Panc1 (cell line): ENCODE data around the gene KCNJ12. TPM values are rescaled to one million over a fixed set of nuclear protein-coding genes. Genes with fewer than 3 reads are reported as not detected.

Experiments used
- ATAC-seq: fragments of 200-7000 bp; cut with Tn5 transposase; 2 replicates; pipeline ENCODE4 v1.9.1; 2020; ENCODE audit warnings: mild to moderate bottlenecking, moderate library complexity
- BruUV-seq: library from RNA; stranded (reverse); fragments of 400-500 nt; replicated peaks from 2 replicates; lab custom pipeline; 2021; lab: Mats Ljungman, UMichigan
- CTCF ChIA-PET: fragments of 300-600 bp; sonication (Branson Sonifier 250); formaldehyde crosslinking; loops from one replicate; lab custom pipeline; 2022; ENCODE audit warnings: antibody characterized with exemption; lab: Charles Lee
- POLR2A ChIA-PET: fragments of 300-600 bp; sonication (Branson Sonifier 250); formaldehyde crosslinking; loops from one replicate; lab custom pipeline; 2022; ENCODE audit warnings: antibody characterized with exemption; lab: Charles Lee
- DNase-seq: peaks from one replicate; pipeline ENCODE4 v3.0.0-alpha.2; 2010; ENCODE audit warnings: low read depth, low spot score
- H3K27ac ChIP-seq: 2 replicates; pipeline ENCODE4 v1.5.1; 2011; ENCODE audit warnings: mild to moderate bottlenecking, low read length, inconsistent platforms
- H3K27me3 ChIP-seq: fragments of 200-500 bp; sonication (Bioruptor generic); 2 replicates; pipeline ENCODE4 v1.6.0; 2014; ENCODE audit warnings: low read length, inconsistent platforms; ENCODE audit not compliant: control insufficient read depth, insufficient read depth
- H3K36me3 ChIP-seq: fragments of 200-500 bp; sonication (Bioruptor generic); 2 replicates; pipeline ENCODE4 v1.5.1; 2014; ENCODE audit warnings: inconsistent platforms, mild to moderate bottlenecking, low read length, moderate library complexity; ENCODE audit not compliant: control insufficient read depth, insufficient read depth
- H3K4me1 ChIP-seq: 2 replicates; pipeline ENCODE4 v1.5.1; 2011; ENCODE audit warnings: inconsistent platforms, mild to moderate bottlenecking, low read length, moderate library complexity; ENCODE audit not compliant: control insufficient read depth, insufficient read depth
- H3K4me3 ChIP-seq, 2 experiments: 2 replicates each; pipeline ENCODE4 v1.5.1; 2011 to 2012; ENCODE audit warnings: low read depth in 2 of 2, low read length in 2 of 2, mild to moderate bottlenecking in 2 of 2, inconsistent platforms in 1 of 2, moderate library complexity in 1 of 2
- H3K9me3 ChIP-seq: fragments of 200-500 bp; sonication (Bioruptor generic); 2 replicates; pipeline ENCODE4 v1.5.1; 2014; ENCODE audit warnings: low read depth, mild to moderate bottlenecking, inconsistent platforms, low read length, moderate library complexity; ENCODE audit not compliant: control insufficient read depth, insufficient read depth
- POLR2AphosphoS5 ChIP-seq: IDR thresholded peaks from 2 replicates; pipeline ENCODE4 v1.6.1; 2012; ENCODE audit warnings: mild to moderate bottlenecking, low read depth, low read length, moderate library complexity
- SIN3A ChIP-seq: IDR thresholded peaks from 2 replicates; pipeline ENCODE4 v1.6.1; 2012; ENCODE audit warnings: low read depth, mild to moderate bottlenecking, low read length, moderate library complexity, borderline replicate concordance; ENCODE audit not compliant: insufficient read depth
- TCF7L2 ChIP-seq: IDR thresholded peaks from 2 replicates; pipeline ENCODE4 v1.6.1; 2011; ENCODE audit warnings: mild to moderate bottlenecking, low read depth, low read length, inconsistent platforms
- in situ Hi-C: cut with HindIII; loops from 2 replicates; pipeline ENCODE4 v1.10.0; 2016; ENCODE audit warnings: low sequenced_read_pairs, low pct_unique_long_range_greater_than_20kb
- intact Hi-C: fragments of 100-400 bp; cut with micrococcal nuclease; formaldehyde crosslinking; loops from one replicate; pipeline ENCODE4 v1.10.0; 2022; ENCODE audit not compliant: unreplicated experiment
- total RNA-seq: library from RNA; stranded (reverse); gene quantifications from one replicate; pipeline ENCODE4 v1.2.1, GENCODE V29; 2021; ENCODE audit not compliant: unreplicated experiment
- TF ChIP-seq, protein P1 (sequence below), 2 experiments: IDR thresholded peaks; 2 replicates each; pipeline ENCODE4 v1.6.1; 2011 to 2012; ENCODE audit warnings: low read depth in 2 of 2, control low read depth in 1 of 2, low read length in 1 of 2, mild to moderate bottlenecking in 1 of 2, moderate library complexity in 1 of 2; ENCODE audit not compliant: insufficient read depth in 1 of 2
- TF ChIP-seq, protein P2 (sequence below): fragments of 450-650 bp; IDR thresholded peaks from 2 replicates; pipeline ENCODE4 v1.5.1; 2017; ENCODE audit warnings: mild to moderate bottlenecking

The KCNJ12 gene
- total RNA-seq, 1 experiment from 2014 or later = 2.7 TPM

DNA sequence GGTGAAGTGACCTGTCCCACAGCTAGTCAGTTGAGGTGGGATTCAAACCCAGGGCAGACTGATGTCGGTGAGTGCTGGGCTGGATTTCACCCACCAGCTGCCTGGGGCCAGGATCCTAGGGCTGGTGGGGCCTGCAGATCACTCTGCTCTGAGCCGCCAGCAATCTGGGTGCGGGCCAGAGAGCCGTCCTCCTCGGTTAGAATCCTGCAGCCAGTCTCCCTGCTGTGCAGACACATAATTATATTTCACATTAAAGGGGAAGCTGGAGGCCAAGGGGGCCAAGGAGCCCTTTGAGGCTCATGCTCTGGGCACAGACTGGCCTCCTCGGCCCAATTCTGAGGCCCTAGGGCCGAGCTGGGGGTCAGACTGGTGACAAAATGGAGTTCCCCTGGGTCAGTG lies 996 bp upstream of the KCNJ12 start:
- Histone ChIP-seq H3K27me3 (no peaks in the 10 kb centered on the region), H3K36me3 (no peaks in the 10 kb centered on the region; the same call in 1 of the 2 replicates), H3K4me1 (no peaks in the 10 kb centered on the region), H3K4me3 (no peak overlapping the region), H3K27ac (no peak overlapping the region), H3K9me3 (no peaks in the 10 kb centered on the region)
- CTCF ChIA-PET = no interaction called here
- ATAC-seq = no peak
- TF ChIP-seq TCF7L2 (no peak), SIN3A (no peak), POLR2AphosphoS5 (no peak)
- TF ChIP-seq, protein P1, sequence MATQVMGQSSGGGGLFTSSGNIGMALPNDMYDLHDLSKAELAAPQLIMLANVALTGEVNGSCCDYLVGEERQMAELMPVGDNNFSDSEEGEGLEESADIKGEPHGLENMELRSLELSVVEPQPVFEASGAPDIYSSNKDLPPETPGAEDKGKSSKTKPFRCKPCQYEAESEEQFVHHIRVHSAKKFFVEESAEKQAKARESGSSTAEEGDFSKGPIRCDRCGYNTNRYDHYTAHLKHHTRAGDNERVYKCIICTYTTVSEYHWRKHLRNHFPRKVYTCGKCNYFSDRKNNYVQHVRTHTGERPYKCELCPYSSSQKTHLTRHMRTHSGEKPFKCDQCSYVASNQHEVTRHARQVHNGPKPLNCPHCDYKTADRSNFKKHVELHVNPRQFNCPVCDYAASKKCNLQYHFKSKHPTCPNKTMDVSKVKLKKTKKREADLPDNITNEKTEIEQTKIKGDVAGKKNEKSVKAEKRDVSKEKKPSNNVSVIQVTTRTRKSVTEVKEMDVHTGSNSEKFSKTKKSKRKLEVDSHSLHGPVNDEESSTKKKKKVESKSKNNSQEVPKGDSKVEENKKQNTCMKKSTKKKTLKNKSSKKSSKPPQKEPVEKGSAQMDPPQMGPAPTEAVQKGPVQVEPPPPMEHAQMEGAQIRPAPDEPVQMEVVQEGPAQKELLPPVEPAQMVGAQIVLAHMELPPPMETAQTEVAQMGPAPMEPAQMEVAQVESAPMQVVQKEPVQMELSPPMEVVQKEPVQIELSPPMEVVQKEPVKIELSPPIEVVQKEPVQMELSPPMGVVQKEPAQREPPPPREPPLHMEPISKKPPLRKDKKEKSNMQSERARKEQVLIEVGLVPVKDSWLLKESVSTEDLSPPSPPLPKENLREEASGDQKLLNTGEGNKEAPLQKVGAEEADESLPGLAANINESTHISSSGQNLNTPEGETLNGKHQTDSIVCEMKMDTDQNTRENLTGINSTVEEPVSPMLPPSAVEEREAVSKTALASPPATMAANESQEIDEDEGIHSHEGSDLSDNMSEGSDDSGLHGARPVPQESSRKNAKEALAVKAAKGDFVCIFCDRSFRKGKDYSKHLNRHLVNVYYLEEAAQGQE (IDR thresholded peaks at IDR 0.05; ENCODE audit: insufficient read depth in 1 of 2, low read depth in 2 of 2, low read length in 1 of 2) = no peak
- TF ChIP-seq, protein P2, sequence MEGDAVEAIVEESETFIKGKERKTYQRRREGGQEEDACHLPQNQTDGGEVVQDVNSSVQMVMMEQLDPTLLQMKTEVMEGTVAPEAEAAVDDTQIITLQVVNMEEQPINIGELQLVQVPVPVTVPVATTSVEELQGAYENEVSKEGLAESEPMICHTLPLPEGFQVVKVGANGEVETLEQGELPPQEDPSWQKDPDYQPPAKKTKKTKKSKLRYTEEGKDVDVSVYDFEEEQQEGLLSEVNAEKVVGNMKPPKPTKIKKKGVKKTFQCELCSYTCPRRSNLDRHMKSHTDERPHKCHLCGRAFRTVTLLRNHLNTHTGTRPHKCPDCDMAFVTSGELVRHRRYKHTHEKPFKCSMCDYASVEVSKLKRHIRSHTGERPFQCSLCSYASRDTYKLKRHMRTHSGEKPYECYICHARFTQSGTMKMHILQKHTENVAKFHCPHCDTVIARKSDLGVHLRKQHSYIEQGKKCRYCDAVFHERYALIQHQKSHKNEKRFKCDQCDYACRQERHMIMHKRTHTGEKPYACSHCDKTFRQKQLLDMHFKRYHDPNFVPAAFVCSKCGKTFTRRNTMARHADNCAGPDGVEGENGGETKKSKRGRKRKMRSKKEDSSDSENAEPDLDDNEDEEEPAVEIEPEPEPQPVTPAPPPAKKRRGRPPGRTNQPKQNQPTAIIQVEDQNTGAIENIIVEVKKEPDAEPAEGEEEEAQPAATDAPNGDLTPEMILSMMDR = no peak
- intact Hi-C loops = no loop called here
- POLR2A ChIA-PET = no interaction called here
- no peak for DNase-seq
- no TSS peak for BruUV-seq
- in situ Hi-C loops = no loop called here

DNA sequence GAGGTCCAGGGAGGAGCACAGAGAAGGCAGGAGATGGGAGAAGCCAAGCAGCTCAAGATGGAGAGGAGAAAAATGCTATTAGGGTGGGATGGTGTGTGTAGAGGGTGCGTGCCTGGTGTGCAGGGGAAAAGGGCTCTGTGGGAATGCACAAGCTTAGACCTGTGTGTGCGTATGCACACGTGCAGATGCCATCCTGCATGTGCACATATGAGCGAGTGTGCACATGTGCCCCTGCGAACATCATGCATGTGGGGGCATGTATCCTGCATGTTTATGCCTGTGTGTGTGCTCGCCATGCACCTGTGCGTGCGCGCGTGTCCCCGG lies 438 bp upstream of the KCNJ12 start:
- ChIA-PET CTCF (no interaction called here), POLR2A (no interaction called here)
- ATAC-seq (peak; percentile 10; the same call in 1 of the 2 replicates), DNase-seq (no peak)
- intact Hi-C loops (no loop called here), in situ Hi-C loops (no loop called here)
- no peak overlapping the region; a peak in 1 of 4 replicates for H3K4me3 ChIP-seq
- no TSS peak for BruUV-seq
- H3K27me3 ChIP-seq = no peaks in the 10 kb centered on the region
- no peak overlapping the region for H3K27ac ChIP-seq
- no peaks in the 10 kb centered on the region; the same call in 1 of the 2 replicates for H3K36me3 ChIP-seq
- no peaks in the 10 kb centered on the region for H3K4me1 ChIP-seq
- H3K9me3 ChIP-seq = no peaks in the 10 kb centered on the region
- TF ChIP-seq SIN3A (no peak), POLR2AphosphoS5 (no peak), TCF7L2 (no peak)
- TF ChIP-seq, protein P2 = no peak
- TF ChIP-seq, protein P1 (IDR thresholded peaks at IDR 0.05; ENCODE audit: insufficient read depth in 1 of 2, low read depth in 2 of 2, low read length in 1 of 2) = no peak
